Activated effector memory CD4-positive, alpha-beta T cell treated with anti-CD3 and anti-CD28 coated beads, Interleukin-2, amount 50 U/mL, for 16 hours (primary cell): ENCODE results near the gene DICER1.
"Not testable (repeated sequence)": the region's sequence is repeated elsewhere in the genome, so short reads cannot be mapped to it uniquely, and the experiment has no call there.

Experiments used
- DNase-seq: peaks from one replicate; pipeline ENCODE4 v3.0.0-alpha.2; 2020

DICER1 gene

GRCh38 chr14:95147597-95147996, 9.7 kb downstream of the DICER1 start:
- no peak for DNase-seq

- no peak for DNase-seq
Observed at GRCh38 chr14:95146079-95146771, 11.1 kb downstream of the DICER1 start.

- DNase-seq, result no peak
Observed at GRCh38 chr14:95144849-95145248, 12.5 kb downstream of the DICER1 start.

GRCh38 chr14:95143808-95144620, 13.3 kb downstream of the DICER1 start:
- no peak for DNase-seq

- DNase-seq, result no peak
Observed at GRCh38 chr14:95142208-95142607, 15.1 kb downstream of the DICER1 start.

GRCh38 chr14:95141684-95142083, 15.6 kb downstream of the DICER1 start:
- DNase-seq, result no peak

GRCh38 chr14:95140060-95140858, 17.1 kb downstream of the DICER1 start:
- no peak for DNase-seq

GRCh38 chr14:95138876-95139275, 18.5 kb downstream of the DICER1 start:
- no peak for DNase-seq

GRCh38 chr14:95138455-95138854, 18.9 kb downstream of the DICER1 start:
- not testable (repeated sequence) for DNase-seq

- DNase-seq, result no peak
Observed at GRCh38 chr14:95137804-95138167, 19.5 kb downstream of the DICER1 start.

- no peak for DNase-seq
Observed at GRCh38 chr14:95137164-95137803, 20.0 kb downstream of the DICER1 start.

GRCh38 chr14:95136631-95137030, 20.7 kb downstream of the DICER1 start:
- no peak for DNase-seq

GRCh38 chr14:95134304-95134933, 22.9 kb downstream of the DICER1 start:
- DNase-seq, result no peak

GRCh38 chr14:95133282-95133681, 24.0 kb downstream of the DICER1 start:
- DNase-seq, result no peak

- DNase-seq, result no peak
Observed at GRCh38 chr14:95132760-95133159, 24.6 kb downstream of the DICER1 start.

- no peak for DNase-seq
Observed at GRCh38 chr14:95130549-95130948, 26.8 kb downstream of the DICER1 start.

GRCh38 chr14:95128140-95128539, 29.2 kb downstream of the DICER1 start:
- DNase-seq, result no peak

GRCh38 chr14:95127531-95127911, 29.8 kb downstream of the DICER1 start:
- no peak for DNase-seq

GRCh38 chr14:95126906-95127530, 30.3 kb downstream of the DICER1 start:
- no peak for DNase-seq

- DNase-seq, result no peak
Observed at GRCh38 chr14:95125915-95126314, 31.4 kb downstream of the DICER1 start.

GRCh38 chr14:95125221-95125620, 32.1 kb downstream of the DICER1 start:
- DNase-seq, result no peak
